Measurements from ENCODE around the gene MBNL1. TPM values are rescaled to one million over a fixed set of nuclear protein-coding genes. Genes with fewer than 3 reads are reported as not detected.
A peak's percentile ranks its signal among the peaks of the same experiment; 100 is the strongest.

MBNL1 gene
- total and polyA plus RNA-seq, 2 of the 13 experiments (the other 11 are each of a cell fraction or from before 2014, with no cell fraction given), result 27.1 to 55.4 TPM

DNA sequence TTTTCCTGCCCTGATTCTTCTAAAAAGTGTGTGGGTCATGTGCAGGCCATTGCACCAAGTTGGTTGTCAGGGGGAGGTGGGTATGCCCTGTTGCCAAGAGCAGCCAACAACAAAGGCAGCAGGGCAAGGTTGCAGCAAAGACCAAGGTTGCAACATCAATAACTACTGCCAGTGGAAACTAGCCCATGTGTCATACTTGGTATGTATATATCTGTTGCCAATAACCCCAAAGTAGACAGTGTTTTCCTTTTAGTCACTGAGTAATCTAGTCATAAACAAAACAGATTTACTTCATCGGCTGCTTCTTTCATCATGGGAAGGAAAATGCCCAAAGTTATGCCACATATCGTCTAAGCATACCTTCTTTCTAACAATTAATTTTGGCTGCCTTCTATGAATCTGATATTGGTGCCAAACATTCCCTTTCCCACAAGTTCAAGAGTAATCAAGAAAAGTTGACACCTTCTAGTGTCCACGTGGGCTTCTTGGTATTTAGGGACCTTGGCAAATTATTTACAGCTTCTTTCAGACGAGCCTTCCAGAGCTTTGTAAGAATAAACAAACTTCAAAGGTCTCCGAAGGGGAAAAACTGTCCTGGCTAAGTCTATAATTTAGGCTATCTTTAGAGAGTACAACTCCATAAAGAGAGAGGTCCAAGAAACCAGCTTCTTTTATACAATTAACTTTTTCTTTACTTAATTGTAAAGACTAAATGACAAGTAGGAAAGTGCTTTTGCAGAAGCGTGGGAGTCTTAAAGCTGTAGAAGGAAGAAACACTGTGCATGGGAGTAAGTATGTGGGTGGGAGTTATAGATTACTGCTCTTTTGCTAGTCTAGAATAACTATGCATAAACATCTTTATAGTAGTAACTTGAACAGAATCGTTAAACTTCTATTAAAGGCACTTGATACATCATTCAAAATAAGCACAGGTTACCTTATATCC lies 10.0 kb upstream of the MBNL1 start (continued):
- peak; percentile 85 for TF ChIP-seq SAP130 (CRISPR knock-in tag; IDR thresholded peaks at IDR 0.05; ENCODE audit: low read depth)
- no peak for TF ChIP-seq PRMT3 (CRISPR knock-in tag; IDR thresholded peaks at IDR 0.05; ENCODE audit: borderline replicate concordance, low read depth)
- no peak for TF ChIP-seq HIVEP1 (CRISPR knock-in tag; IDR thresholded peaks at IDR 0.05)
- no peak for TF ChIP-seq ATF1 (CRISPR knock-in tag; IDR thresholded peaks at IDR 0.05)
- no peak for TF ChIP-seq FOXC1 (CRISPR knock-in tag; IDR thresholded peaks at IDR 0.05; ENCODE audit: borderline replicate concordance)
- no peak for TF ChIP-seq GTF3A (CRISPR knock-in tag; conservative IDR thresholded peaks at IDR 0.05)
- no peak for TF ChIP-seq YY1 (IDR thresholded peaks at IDR 0.05; ENCODE audit: insufficient read depth, insufficient replicate concordance, low read depth, low read length)
- TF ChIP-seq AKAP8 (CRISPR knock-in tag; IDR thresholded peaks at IDR 0.05), result no peak
- no peak for TF ChIP-seq ZNF451 (CRISPR knock-in tag; IDR thresholded peaks at IDR 0.05)
- TF ChIP-seq ZNF468 (CRISPR knock-in tag; IDR thresholded peaks at IDR 0.05), result no peak
- TF ChIP-seq ZNF251 (CRISPR knock-in tag; IDR thresholded peaks at IDR 0.05), result no peak
- no peak for TF ChIP-seq CBX1 (IDR thresholded peaks at IDR 0.05; ENCODE audit: low read depth)
- TF ChIP-seq, protein P1, sequence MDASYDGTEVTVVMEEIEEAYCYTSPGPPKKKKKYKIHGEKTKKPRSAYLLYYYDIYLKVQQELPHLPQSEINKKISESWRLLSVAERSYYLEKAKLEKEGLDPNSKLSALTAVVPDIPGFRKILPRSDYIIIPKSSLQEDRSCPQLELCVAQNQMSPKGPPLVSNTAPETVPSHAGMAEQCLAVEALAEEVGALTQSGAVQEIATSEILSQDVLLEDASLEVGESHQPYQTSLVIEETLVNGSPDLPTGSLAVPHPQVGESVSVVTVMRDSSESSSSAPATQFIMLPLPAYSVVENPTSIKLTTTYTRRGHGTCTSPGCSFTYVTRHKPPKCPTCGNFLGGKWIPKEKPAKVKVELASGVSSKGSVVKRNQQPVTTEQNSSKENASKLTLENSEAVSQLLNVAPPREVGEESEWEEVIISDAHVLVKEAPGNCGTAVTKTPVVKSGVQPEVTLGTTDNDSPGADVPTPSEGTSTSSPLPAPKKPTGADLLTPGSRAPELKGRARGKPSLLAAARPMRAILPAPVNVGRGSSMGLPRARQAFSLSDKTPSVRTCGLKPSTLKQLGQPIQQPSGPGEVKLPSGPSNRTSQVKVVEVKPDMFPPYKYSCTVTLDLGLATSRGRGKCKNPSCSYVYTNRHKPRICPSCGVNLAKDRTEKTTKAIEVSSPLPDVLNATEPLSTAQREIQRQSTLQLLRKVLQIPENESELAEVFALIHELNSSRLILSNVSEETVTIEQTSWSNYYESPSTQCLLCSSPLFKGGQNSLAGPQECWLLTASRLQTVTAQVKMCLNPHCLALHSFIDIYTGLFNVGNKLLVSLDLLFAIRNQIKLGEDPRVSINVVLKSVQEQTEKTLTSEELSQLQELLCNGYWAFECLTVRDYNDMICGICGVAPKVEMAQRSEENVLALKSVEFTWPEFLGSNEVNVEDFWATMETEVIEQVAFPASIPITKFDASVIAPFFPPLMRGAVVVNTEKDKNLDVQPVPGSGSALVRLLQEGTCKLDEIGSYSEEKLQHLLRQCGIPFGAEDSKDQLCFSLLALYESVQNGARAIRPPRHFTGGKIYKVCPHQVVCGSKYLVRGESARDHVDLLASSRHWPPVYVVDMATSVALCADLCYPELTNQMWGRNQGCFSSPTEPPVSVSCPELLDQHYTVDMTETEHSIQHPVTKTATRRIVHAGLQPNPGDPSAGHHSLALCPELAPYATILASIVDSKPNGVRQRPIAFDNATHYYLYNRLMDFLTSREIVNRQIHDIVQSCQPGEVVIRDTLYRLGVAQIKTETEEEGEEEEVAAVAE (CRISPR knock-in tag; IDR thresholded peaks at IDR 0.05; ENCODE audit: borderline replicate concordance), result 0 out of 2 replicates have a peak, but pooled peaks have one; percentile 24
- TF ChIP-seq ZNF652 (CRISPR knock-in tag; IDR thresholded peaks at IDR 0.05; ENCODE audit: borderline replicate concordance, low read depth), result no peak
- no peak for TF ChIP-seq NFKBIZ (CRISPR knock-in tag; IDR thresholded peaks at IDR 0.05)
- TF ChIP-seq ZNF775 (CRISPR knock-in tag; IDR thresholded peaks at IDR 0.05; ENCODE audit: borderline replicate concordance), result no peak
- TF ChIP-seq TAF15 (IDR thresholded peaks at IDR 0.05; ENCODE audit: low read depth, low read length, poor library complexity, severe bottlenecking), result no peak
- peak; percentile 49; the same call in 1 of the 2 replicates for TF ChIP-seq DPF2 (CRISPR knock-in tag; IDR thresholded peaks at IDR 0.05; ENCODE audit: borderline replicate concordance, low read depth)
- no peak for TF ChIP-seq ZNF382 (CRISPR knock-in tag; IDR thresholded peaks at IDR 0.05; ENCODE audit: borderline replicate concordance)
- no peak for TF ChIP-seq ZMYM2 (CRISPR knock-in tag; IDR thresholded peaks at IDR 0.05)
